ENCODE results near the gene HM13.
A peak's percentile ranks its signal among the peaks of the same experiment; 100 is the strongest.
"Not testable (repeated sequence)": the region's sequence is repeated elsewhere in the genome, so short reads cannot be mapped to it uniquely, and the experiment has no call there.

HM13 gene

DNA sequence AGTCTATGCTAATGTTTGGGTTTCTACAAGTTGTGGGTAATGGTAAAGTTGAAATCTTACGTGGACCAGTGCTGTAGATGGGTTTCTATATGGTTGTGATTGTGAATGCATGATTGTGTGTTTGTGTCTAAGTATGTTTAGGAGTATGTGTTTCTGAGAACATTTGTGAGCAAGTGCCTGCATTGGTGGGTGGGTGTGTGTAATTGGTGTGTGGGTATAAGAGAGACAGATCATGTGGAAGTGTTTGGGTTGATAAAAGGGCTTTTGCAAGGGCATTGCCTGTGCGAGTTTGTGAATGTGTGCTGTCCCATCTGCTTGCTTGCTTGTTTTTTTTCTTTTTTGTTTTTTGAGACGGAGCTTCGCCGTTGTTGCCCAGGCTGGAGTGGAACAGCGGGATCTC lies 65.0 kb downstream of the HM13 start:
- TF ChIP-seq, protein P1, sequence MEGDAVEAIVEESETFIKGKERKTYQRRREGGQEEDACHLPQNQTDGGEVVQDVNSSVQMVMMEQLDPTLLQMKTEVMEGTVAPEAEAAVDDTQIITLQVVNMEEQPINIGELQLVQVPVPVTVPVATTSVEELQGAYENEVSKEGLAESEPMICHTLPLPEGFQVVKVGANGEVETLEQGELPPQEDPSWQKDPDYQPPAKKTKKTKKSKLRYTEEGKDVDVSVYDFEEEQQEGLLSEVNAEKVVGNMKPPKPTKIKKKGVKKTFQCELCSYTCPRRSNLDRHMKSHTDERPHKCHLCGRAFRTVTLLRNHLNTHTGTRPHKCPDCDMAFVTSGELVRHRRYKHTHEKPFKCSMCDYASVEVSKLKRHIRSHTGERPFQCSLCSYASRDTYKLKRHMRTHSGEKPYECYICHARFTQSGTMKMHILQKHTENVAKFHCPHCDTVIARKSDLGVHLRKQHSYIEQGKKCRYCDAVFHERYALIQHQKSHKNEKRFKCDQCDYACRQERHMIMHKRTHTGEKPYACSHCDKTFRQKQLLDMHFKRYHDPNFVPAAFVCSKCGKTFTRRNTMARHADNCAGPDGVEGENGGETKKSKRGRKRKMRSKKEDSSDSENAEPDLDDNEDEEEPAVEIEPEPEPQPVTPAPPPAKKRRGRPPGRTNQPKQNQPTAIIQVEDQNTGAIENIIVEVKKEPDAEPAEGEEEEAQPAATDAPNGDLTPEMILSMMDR (IDR thresholded peaks at IDR 0.05), result no peak
- DNase-seq (ENCODE audit: low spot score), result no peak
- no peak overlapping the region for H3K27ac ChIP-seq
- no peak overlapping the region for H3K4me3 ChIP-seq

DNA sequence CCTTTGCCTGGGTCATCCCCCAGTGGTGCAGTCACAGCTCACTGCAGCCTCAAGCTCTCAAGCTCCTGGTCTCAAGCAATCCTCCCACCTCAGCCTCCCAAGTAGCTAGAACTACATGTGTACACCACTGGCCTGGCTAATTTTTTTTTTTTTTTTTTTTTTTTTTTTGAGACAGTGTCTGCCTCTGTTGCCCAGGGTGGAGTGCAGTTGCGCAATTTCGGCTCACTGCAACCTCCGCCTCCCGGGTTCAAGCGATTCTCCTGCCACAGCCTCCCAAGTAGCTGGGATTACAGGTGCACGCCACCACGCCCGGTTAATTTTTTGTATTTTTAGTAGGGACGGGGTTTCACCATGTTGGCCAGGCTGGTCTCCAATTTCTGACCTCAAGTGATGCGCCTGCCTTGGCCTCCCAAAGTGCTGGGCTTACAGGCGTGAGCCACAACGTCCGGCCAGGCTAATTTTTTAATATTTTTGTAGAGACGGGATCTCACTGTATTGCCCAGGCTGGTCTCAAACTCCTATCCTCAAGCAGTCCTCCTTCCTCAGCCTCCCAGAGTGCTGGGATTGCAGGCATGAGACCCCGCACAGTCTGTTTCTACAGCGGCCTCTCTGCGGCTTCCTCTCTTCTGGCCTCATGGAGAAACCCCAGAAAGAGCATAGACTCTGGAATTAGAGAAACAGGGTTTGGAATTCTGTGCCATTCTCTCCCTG lies 65.9 kb downstream of the HM13 start:
- not testable (repeated sequence) for H3K27ac ChIP-seq; DNase-seq (ENCODE audit: low spot score); H3K4me3 ChIP-seq

DNA sequence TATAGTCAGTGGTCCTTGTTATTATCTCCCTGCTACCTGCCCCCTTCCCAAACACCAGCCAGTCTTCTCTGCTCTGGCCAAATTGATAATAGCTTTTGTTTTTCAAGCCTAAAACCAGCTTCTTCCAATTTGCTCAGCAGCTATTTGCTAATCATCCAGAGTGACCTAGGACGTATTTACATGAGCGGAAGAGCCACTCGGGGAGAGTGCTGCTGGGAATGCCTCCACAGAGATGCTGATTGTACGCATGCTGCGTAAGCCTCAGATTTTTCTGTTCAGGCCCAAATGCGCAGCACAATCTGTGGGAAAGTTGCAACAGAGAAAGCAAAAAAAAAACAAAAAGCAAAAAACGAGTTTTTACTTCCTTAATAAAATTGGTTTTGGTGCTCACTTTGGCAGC lies 66.5 kb downstream of the HM13 start:
- Histone ChIP-seq H3K27ac (no peak overlapping the region), H3K4me3 (no peak overlapping the region)
- DNase-seq (ENCODE audit: low spot score), result no peak
- TF ChIP-seq, protein P1 (IDR thresholded peaks at IDR 0.05), result no peak

DNA sequence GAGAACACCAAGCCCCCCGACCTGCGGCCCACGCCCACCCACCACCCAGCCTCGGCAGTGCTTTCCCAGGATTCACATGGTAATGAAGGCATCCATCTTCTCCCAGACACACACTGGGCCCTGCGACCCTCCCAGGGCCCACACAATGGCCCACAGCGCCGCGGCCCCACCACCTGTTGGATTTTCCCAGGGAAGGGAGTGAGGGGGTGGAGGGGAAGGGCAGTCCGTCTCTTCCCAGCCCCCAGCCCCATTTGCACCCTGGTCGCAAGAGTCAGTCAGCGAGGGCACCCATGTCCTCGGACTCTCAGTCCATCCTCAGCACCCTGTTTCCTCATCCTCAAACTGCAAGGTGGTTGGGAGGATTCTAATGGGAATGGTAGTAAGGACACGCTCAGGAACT lies 67.1 kb downstream of the HM13 start:
- TF ChIP-seq, protein P1 (IDR thresholded peaks at IDR 0.05), result no peak
- no peak overlapping the region for H3K4me3 ChIP-seq
- no peak overlapping the region for H3K27ac ChIP-seq
- DNase-seq (ENCODE audit: low spot score), result no peak

DNA sequence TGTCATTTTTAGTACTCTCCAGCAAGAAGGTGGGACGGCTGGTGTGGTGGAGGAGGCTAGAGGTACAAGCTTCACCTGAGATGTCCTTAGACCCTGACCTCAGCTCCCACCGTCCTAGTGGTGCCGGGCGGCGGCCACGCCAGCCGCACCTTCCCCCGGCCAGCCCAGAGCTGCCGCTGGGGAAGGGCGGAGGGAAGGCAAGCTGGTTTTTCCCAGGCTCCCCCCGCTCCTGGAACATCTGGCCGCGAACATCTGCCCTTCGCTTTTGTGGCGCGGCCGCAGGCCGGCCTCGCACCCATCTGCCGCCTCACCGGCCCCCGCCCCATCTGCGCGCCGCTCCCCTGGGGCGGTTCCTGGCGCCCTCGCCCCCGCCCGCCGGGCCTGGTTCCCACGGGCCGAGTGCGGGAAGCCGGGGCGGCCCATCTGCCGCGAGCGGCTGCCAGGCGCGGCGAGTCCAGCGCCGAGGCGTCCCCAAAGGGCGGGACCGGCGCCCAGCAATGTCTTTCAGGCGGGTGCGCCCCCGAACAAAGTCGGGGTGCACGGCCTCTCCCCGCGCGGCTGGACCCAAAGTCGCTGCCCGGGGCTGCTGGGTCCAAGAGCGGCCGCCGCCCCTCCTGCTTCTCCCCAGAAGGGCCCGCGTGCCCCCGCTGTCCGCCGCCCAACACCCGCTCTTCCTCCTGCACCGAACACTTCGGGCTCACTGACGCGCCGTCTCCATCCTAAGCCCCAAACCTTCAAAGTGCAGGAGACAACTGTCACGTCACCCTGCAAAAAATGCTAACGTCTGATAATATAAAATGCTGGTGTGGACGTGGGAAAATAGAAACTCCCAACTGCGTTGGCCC lies 73.5 kb downstream of the HM13 start:
- Histone ChIP-seq H3K4me3 (peak overlapping the region; percentile 75), H3K27ac (peak overlapping the region; percentile 70 to 94)
- TF ChIP-seq, protein P1 (IDR thresholded peaks at IDR 0.05), result no peak
- DNase-seq (ENCODE audit: low spot score), result no peak

DNA sequence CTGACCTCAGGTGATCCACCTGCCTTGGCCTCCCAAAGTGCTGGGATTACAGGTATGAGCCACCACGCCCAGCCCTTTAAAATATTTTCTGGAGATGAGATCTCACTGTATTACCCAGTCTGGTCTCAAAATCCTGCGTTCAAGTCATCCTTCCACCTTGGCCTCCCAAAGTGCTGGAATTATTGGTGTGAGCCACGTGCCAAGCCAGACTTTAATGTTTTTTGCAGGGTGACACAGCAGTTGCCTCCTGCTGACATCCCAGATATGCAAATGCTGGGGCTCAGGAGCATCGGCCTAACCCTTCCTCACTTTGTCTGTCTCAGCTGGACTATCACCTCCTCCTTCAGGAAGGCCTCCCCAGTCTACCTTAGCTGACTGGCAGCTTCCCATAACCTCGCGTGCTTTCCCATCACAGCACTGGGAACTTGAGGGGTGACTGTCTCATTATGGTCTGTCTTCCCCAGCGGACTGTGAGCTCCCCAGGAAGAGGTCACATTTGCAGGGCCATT lies 76.5 kb downstream of the HM13 start:
- Histone ChIP-seq H3K4me3 (no peak overlapping the region), H3K27ac (peak overlapping the region in 1 of 2 donors; percentile 36)
- TF ChIP-seq, protein P1 (IDR thresholded peaks at IDR 0.05), result no peak
- no peak for DNase-seq (ENCODE audit: low spot score)

DNA sequence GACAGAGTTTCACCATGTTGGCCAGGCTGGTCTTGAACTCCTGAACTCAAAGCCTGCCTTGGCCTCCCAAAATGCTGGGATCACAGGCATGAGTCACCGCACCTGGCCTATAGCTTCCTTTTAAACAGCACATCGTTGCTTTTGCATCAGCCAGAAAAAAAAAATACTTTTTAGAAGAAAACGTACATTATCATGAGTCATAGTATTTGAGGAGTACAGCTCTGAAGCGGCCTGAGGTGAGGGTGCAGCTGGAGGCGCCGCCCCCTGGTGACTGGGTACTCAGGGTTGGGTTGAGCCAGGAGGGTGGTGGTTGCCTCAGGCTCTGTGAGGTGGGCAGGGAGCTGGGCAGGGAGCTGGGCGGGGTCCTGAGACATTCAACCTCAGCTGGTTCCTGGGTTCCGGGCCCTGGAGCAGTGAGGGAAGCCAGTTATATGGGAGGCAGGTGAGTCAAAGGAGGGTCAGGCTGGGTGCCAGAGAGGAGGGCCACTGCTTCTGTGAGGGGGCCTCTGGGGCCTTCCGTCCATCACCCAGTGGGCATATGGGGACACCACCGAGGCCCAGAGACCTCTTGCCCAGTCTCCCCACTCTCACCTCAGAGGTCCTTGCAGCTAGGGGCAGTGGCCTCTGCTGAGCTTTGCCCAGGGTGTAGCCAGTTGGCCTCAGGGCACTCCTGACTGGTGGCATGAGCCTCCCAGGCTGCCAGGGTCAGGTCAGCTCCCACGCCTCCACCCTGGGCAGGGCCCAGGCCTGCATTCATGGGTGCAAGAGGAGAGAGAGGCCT lies 79.2 kb downstream of the HM13 start:
- H3K4me3 ChIP-seq, result no peak overlapping the region
- no peak for DNase-seq (ENCODE audit: low spot score)
- TF ChIP-seq, protein P1 (IDR thresholded peaks at IDR 0.05), result no peak
- H3K27ac ChIP-seq, result peak overlapping the region in 1 of 2 donors; percentile 75

Measured in coronary artery (tissue), 2 donors.